GM19240 (cell line): ENCODE measurements around the gene METTL25.

Source experiments
- DNase-seq: peaks from one replicate; pipeline ENCODE4 v3.0.0; 2011; ENCODE audit warnings: low spot score; ENCODE audit not compliant: insufficient read length

Gene METTL25

GRCh38 chr12:82406651-82407050, 48.3 kb downstream of the METTL25 start:
- no peak for DNase-seq

DNA sequence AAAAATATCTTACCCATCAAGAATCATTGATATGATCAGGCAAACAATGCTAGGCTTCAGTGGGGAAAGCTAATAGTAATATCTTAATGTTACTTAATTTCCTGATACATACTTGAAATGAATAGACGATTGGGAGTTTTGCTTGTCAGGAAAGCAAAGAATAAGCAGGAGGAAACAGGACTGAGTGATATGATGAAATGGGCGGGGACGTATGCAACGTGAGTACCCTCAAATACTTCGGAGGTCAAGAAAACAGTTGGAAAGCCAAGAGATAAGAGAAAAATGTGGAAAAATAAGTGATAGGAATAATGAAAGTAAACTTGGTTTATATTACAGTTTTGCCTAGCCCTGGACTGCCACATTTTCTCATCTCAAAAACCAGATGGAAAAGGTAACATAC, 49.2 kb downstream of the METTL25 start:
- no peak for DNase-seq

GRCh38 chr12:82408844-82409243, 50.5 kb downstream of the METTL25 start:
- DNase-seq = no peak

DNA sequence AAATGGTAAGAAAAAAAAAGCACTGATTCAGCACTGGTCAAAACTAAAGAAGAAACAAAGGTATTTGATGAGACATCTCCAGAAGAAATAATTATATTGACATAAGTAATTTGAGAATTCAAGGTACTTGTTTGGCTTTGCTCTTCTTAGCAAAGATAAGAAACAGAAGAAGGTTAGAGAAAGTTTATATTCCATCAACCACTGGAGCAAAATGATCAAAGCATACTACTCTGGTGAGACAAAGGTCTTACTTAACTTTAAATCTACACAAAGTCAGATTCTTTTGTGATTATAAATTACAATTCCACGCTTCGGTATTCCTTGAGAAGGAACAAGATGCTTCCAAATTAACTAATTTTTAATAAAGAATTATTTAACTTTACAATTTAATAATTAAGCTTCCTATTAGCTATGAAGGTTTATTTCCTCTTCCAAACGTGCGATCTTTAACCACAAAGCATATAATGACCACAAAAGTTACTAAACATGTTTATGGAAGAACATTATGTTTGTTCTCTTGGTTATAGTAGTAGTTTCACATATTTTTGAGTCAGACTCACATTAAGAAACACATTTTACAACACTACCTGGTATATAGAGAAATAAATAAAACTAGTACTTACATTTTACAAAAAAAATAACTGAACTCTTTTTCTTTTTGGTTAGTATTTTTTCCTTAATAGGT, 53.4 kb downstream of the METTL25 start:
- no peak for DNase-seq

DNA sequence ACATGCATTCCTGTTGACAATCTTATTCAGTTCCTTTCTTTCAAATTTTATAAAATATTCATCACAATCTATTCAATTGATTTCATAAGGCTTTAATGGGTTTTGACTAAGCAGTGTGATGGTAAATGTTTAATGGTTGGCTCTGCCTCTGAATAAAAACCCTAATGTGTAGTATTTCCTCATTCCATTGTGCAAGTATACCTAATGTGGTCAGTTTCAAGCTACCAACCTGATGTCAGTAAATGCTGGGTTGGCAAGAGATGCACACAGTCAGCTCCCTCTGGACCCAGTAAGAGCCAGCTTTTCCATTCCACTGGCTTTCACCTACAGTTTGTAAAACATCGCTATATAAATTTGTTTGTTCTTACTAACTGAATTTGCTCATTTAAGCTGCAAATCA, 53.9 kb downstream of the METTL25 start:
- DNase-seq = no peak

GRCh38 chr12:82414044-82414443, 55.7 kb downstream of the METTL25 start:
- no peak for DNase-seq

DNA sequence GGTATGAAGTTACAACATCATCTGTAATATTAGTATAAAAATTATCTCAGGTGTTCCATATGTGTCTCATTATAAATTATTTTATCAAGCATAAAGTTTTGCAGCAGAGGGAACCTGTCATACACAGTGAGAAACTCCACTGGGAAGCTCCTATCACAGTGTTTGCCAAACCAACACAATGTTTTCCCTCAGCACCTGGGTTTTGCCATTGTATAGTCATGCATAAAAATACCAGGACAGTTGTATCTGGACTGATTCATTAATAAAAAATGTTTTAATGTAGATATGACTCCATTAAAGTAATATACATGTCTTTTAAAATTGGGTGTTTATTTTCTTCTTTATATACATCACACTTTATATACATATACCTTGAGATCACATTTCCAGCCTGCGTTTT, 56.6 kb downstream of the METTL25 start:
- DNase-seq = no peak

DNA sequence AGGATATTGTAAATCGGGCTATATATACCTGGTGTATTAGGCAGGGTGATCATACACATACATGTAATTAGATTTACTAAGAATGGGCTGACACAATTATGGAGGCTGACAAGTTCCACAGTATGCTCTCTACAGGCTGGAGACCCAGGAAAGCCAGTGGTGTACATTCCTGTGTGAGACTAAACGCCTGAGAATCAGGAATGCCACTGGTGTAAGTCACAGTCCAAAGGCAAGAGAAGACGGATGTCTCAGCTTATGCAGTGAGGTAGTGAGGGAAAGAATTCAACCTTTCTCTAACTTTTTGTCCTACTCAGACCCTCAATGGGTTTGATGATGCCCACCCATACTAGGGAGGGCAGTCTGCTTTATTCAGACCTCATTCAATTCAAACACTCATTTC, 57.1 kb downstream of the METTL25 start:
- no peak for DNase-seq

GRCh38 chr12:82425241-82425640, 66.9 kb downstream of the METTL25 start:
- no peak for DNase-seq

GRCh38 chr12:82426081-82426480, 67.8 kb downstream of the METTL25 start:
- DNase-seq = no peak

DNA sequence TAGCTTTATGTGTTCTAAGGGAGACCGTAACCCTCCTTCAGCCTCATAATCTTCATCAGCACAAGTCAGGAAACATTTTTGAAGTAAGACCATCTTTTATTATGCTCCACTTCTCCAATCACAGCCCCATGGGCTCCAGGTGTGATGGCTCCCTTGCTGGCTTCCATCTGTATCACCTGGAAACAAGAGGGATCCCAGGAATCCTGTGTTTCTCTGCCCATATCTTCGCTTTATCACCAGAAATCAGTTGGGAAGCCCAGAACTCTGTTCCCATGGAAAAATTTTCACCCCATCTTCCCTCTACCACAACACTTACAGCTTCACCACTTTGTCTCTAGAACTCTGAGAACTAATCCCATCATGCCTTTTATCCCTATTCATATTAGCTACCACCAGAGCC, 68.3 kb downstream of the METTL25 start:
- DNase-seq = no peak

GRCh38 chr12:82430541-82431145, 72.3 kb downstream of the METTL25 start:
- no peak for DNase-seq

DNA sequence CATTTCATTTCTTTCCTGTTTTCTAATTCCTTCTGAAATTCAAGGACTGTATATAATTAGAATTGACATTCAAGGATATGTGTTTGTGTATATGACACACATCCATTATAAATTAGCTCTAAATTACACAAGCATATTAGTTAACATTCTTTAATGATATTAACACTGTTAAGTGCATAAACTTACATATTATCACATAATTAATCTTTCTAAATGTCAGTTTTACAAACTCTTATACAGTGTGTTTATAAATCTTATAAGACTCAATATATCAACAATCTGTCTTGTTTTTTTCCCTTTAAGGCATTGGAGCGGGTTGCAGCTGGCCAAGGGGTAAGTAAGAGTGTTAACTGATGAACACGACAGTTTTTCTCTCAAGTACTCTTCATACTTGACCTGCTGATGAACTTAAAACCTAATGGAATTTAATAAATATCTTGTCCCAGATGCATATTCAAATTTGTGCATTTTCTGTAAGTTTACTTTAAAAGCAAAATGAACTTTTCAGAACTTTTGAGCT, 76.1 kb downstream of the METTL25 start:
- no peak for DNase-seq

- no peak for DNase-seq
Observed at GRCh38 chr12:82436354-82436753, 78.0 kb downstream of the METTL25 start.

DNA sequence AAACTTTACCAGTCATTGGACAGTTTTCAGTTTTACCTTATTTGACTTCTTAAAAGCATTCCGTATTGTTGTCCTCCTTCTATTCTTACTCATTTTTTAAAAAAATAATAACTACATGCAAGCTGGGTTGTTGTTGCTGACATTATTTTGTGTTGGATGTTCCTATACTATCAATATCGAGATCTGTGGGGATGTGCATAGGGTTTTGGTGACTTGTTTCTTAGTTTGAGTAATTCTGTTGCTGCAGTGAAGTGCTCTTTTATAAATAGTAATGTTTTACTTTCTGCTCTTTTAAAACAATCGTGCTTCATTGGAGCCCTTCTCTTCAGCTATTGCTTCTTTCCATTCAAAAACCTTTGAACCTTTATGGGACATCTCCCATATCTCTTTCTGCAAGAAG, 79.4 kb downstream of the METTL25 start:
- no peak for DNase-seq

GRCh38 chr12:82438356-82438755, 80.0 kb downstream of the METTL25 start:
- no peak for DNase-seq

GRCh38 chr12:82440885-82441284, 82.6 kb downstream of the METTL25 start:
- DNase-seq = no peak

GRCh38 chr12:82448911-82449578, 90.7 kb downstream of the METTL25 start:
- DNase-seq = no peak

DNA sequence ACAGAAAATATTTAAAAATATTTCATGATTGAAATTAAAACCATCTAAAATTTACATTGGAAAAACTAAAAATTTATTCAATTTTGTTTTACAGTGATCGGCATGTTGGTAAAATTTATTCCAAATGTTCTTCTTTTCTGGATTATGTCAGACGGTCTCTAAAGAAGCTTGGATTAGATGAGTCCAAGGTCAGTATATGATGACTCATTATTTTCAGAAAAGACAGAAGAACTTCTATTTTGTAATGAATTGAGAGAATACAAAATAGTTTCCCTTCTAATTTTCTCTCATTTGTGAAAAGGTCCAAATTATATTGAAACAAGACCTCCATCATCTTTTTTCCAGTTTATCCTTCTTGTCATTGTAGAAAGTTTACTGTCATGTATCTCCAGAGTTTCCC, 98.3 kb downstream of the METTL25 start:
- DNase-seq = no peak

DNA sequence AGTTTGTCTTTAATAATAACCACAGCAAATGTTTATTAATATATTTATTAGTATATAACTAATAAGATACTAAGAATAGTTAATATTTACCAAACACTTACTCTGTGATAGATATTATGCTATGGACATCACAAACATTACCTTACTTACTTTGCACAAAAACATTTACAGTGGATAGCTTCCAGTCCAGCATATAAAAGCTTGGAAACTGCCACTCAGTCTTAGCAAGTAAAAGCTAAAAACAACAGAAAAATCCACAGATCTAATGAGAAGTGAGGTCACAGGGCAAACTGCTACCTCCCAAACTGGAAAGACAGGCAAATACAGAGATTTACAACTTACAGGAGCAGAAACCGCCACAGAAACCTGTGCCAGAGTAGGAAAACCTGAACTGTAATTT, 99.8 kb downstream of the METTL25 start:
- no peak for DNase-seq

DNA sequence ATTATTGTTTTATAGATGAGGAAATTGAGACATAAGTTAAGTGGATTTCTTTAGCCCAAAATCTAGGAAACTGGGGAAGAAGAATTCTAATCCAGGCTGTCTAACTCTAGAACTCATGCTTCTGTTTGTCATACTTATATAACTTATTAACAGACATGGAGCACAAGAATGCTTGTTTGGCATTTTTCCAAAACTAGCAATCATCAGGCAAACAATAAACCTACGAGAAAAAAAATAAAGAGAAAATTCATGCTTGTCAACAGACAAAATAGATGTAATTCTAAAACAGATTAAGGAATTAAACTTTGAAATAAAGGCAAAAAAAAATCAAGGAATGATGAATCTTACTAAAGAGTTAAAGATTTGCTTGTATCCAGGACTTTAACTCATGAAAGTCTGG, 103.1 kb downstream of the METTL25 start:
- no peak for DNase-seq

DNA sequence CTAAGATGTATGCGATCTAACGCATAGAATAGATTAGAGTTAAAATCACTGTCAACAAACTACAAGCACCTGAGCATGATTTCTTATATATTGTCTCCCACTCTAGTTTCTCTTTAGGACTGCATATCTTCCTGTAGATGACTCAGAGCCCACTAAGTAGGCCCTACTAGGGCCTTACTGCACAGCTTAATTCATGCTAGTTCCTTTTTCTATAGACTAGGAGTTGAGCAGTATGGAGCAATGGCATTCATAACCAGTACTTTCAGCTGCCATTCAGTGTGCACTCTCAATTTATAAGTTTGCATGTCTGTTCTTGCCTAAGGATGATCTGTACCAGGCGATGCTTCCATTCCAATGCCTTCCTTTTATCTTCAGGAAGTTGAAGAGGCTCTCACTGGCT, 103.5 kb downstream of the METTL25 start:
- no peak for DNase-seq

DNA sequence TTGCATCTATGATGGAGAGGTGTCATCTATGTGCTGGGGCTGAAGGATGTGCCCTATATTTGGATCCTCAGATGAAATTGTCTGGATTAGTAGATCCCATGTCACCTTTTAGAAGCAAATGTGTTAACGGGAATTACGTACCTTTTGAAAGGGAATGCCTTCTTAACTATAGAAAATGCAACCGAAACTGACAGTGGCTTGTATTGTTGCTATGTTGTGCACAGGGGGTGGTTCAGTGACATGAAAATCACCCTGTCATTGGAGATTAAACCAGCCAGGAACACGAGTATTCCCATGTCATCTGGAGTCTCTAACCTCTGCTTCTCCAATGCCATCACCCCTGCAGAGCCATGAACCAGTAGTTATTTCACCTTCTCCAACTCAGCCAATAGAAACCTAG, 110.2 kb downstream of the METTL25 start:
- DNase-seq = no peak
